Measurements from ENCODE around the gene NYAP1. TPM values are rescaled to one million over a fixed set of nuclear protein-coding genes. Genes with fewer than 3 reads are reported as not detected.

The NYAP1 gene
- total RNA-seq, 1 donor, result under 0.01 TPM

- Histone ChIP-seq H4K20me1 (ENCODE audit: insufficient read depth, low read length) (no peaks in the 10 kb centered on the region), H3K4me2 (ENCODE audit: insufficient read depth, low read length) (no peak overlapping the region), H3K79me2 (ENCODE audit: insufficient read depth, low read length) (no peaks in the 10 kb centered on the region), H3K9me3 (ENCODE audit: low read depth, low read length) (no peaks in the 10 kb centered on the region), H3K4me3 (ENCODE audit: insufficient read depth, low read length) (no peak overlapping the region), H3K27ac (ENCODE audit: low read depth, low read length) (no peak overlapping the region), H2AFZ (ENCODE audit: low read length) (no peak overlapping the region), H3K4me1 (ENCODE audit: insufficient read depth, low read length) (peaks cover 28% of the 10 kb centered on the region), H3K27me3 (ENCODE audit: insufficient read depth, low read length) (no peaks in the 10 kb centered on the region), H3K36me3 (ENCODE audit: insufficient read depth, low read length) (no peaks in the 10 kb centered on the region)
- no peak for TF ChIP-seq CTCF (IDR thresholded peaks at IDR 0.05; ENCODE audit: extremely low read depth, low read depth, low read length)
- DNase-seq (ENCODE audit: insufficient read length, low spot score, missing footprints), result no peak
Observed at GRCh38 chr7:100441641-100442535, 41.8 kb upstream of the NYAP1 start.

GRCh38 chr7:100443096-100443840 lies 40.5 kb upstream of the NYAP1 start:
- Histone ChIP-seq H3K4me3 (ENCODE audit: insufficient read depth, low read length) (no peak overlapping the region), H3K27me3 (ENCODE audit: insufficient read depth, low read length) (no peaks in the 10 kb centered on the region), H3K4me1 (ENCODE audit: insufficient read depth, low read length) (peaks cover 28% of the 10 kb centered on the region), H4K20me1 (ENCODE audit: insufficient read depth, low read length) (no peaks in the 10 kb centered on the region), H3K36me3 (ENCODE audit: insufficient read depth, low read length) (no peaks in the 10 kb centered on the region), H3K79me2 (ENCODE audit: insufficient read depth, low read length) (no peaks in the 10 kb centered on the region), H2AFZ (ENCODE audit: low read length) (no peak overlapping the region), H3K27ac (ENCODE audit: low read depth, low read length) (peak overlapping the region; percentile 75), H3K9me3 (ENCODE audit: low read depth, low read length) (no peaks in the 10 kb centered on the region), H3K4me2 (ENCODE audit: insufficient read depth, low read length) (no peak overlapping the region)
- TF ChIP-seq CTCF (IDR thresholded peaks at IDR 0.05; ENCODE audit: extremely low read depth, low read depth, low read length), result no peak
- peak; percentile 50 for DNase-seq (ENCODE audit: insufficient read length, low spot score, missing footprints)

GRCh38 chr7:100444311-100445278 lies 39.1 kb upstream of the NYAP1 start:
- H4K20me1 ChIP-seq (ENCODE audit: insufficient read depth, low read length), result no peaks in the 10 kb centered on the region
- peaks cover 22% of the 10 kb centered on the region for H3K4me1 ChIP-seq (ENCODE audit: insufficient read depth, low read length)
- no peaks in the 10 kb centered on the region for H3K36me3 ChIP-seq (ENCODE audit: insufficient read depth, low read length)
- no peak overlapping the region for H3K4me3 ChIP-seq (ENCODE audit: insufficient read depth, low read length)
- no peaks in the 10 kb centered on the region for H3K79me2 ChIP-seq (ENCODE audit: insufficient read depth, low read length)
- no peaks in the 10 kb centered on the region for H3K9me3 ChIP-seq (ENCODE audit: low read depth, low read length)
- DNase-seq (ENCODE audit: insufficient read length, low spot score, missing footprints), result peak; percentile 94
- no peaks in the 10 kb centered on the region for H3K27me3 ChIP-seq (ENCODE audit: insufficient read depth, low read length)
- H2AFZ ChIP-seq (ENCODE audit: low read length), result peak overlapping the region; percentile 85
- peak overlapping the region; percentile 75 for H3K27ac ChIP-seq (ENCODE audit: low read depth, low read length)
- H3K4me2 ChIP-seq (ENCODE audit: insufficient read depth, low read length), result no peak overlapping the region
- no peak for TF ChIP-seq CTCF (IDR thresholded peaks at IDR 0.05; ENCODE audit: extremely low read depth, low read depth, low read length)
